Measurements from ENCODE around the gene OR11A1.

DNA sequence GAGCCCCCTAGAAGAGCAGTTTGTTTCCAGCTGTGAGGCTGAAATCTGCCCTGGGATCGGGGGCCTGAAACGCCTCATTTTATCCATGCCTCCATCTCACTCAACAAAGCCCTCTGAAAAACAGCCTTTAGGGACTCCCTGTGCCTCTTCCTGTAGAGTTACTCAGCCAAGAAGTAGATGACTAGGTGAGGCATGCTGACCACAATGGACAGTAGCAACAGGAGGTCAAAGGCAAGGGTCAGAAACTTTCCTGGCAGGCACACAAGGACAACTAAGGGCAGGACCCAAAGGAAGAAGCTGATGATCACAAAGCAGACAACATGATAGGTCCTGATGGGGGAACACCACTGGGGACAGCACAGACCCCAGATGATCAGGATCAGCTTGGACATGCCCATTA, 18.1 kb upstream of the OR11A1 start:
- TF ChIP-seq EZH2 (IDR thresholded peaks at IDR 0.05; ENCODE audit: borderline replicate concordance, insufficient read depth, low read depth, low read length, poor library complexity, severe bottlenecking) (no peak), CTCF (IDR thresholded peaks at IDR 0.05) (no peak)
